Vagina (tissue), 2 donors: Measurements from ENCODE around the gene IL22RA1.

Experiments
- CTCF ChIP-seq, 3 experiments: fragments of 450-650 bp in 2 of 3; fragments of 200-600 bp in 1 of 3; sonication (generic) in 1 of 3; IDR thresholded peaks; one replicate each; pipeline ENCODE4 v1.5.1; 2017 to 2019; ENCODE audit warnings: antibody characterized with exemption in 3 of 3, mild to moderate bottlenecking in 2 of 3, moderate library complexity in 2 of 3
- POLR2A ChIP-seq, 2 donors: fragments of 450-650 bp; IDR thresholded peaks; one replicate each; pipeline ENCODE4 v1.6.1; 2017; ENCODE audit warnings: antibody characterized with exemption in 2 of 2, mild to moderate bottlenecking in 2 of 2, moderate library complexity in 2 of 2
- POLR2AphosphoS5 ChIP-seq, 2 donors: sonication (generic); formaldehyde crosslinking; IDR thresholded peaks; one replicate each; pipeline ENCODE4 v1.9.0; 2017; ENCODE audit warnings: antibody characterized with exemption in 2 of 2, mild to moderate bottlenecking in 2 of 2, low read depth in 1 of 2; ENCODE audit not compliant: insufficient read depth in 1 of 2

GRCh38 chr1:24118410-24119242 is 24.3 kb downstream of the IL22RA1 start:
- TF ChIP-seq CTCF (IDR thresholded peaks at IDR 0.05): no peak
- no peak for TF ChIP-seq POLR2A (IDR thresholded peaks at IDR 0.05)
- no peak for TF ChIP-seq POLR2AphosphoS5 (IDR thresholded peaks at IDR 0.05; ENCODE audit: insufficient read depth in 1 of 2, low read depth in 1 of 2)
